Kidney (tissue), 14 donors: ENCODE data around the gene ANKRD35. TPM values are rescaled to one million over a fixed set of nuclear protein-coding genes. Genes with fewer than 3 reads are reported as not detected.

ENCODE experiments used
- DNase-seq, 5 donors: peaks; one replicate each; pipeline ENCODE4 v3.0.0-alpha.2; 2013 to 2020
- FAIRE-seq: peaks from 2 replicates; lab custom pipeline; 2012; peaks lifted over from hg19 to GRCh38; lab: Jason Lieb, UNC
- H3K27ac ChIP-seq, 2 donors: one replicate each; pipeline ENCODE4 v1.7.0; 2013; ENCODE audit warnings: low read depth in 2 of 2, low read length in 2 of 2, inconsistent platforms in 1 of 2
- H3K27me3 ChIP-seq: one replicate; pipeline ENCODE4 v1.7.1; 2013; ENCODE audit warnings: low read length, inconsistent platforms; ENCODE audit not compliant: control insufficient read depth, insufficient read depth
- H3K36me3 ChIP-seq, 3 donors: one replicate each; pipeline versions ENCODE4 v1.7.0 to v1.7.1; 2013; ENCODE audit warnings: low read length in 3 of 3, control low read depth in 1 of 3, inconsistent platforms in 1 of 3; ENCODE audit not compliant: insufficient read depth in 3 of 3, control insufficient read depth in 2 of 3
- H3K4me1 ChIP-seq, 3 donors: one replicate each; pipeline versions ENCODE4 v1.7.0 to v1.7.1; 2013; ENCODE audit warnings: low read length in 3 of 3, inconsistent platforms in 1 of 3, low read depth in 1 of 3; ENCODE audit not compliant: control insufficient read depth in 2 of 3, insufficient read depth in 2 of 3
- H3K4me3 ChIP-seq, 3 donors: one replicate each; pipeline versions ENCODE4 v1.7.0 to v1.8.1; 2013; ENCODE audit warnings: low read length in 3 of 3, control low read depth in 1 of 3, inconsistent platforms in 1 of 3
- H3K9ac ChIP-seq, 3 donors: one replicate each; pipeline versions ENCODE4 v1.7.0 to v1.7.1; 2013; ENCODE audit warnings: low read length in 3 of 3, control low read depth in 1 of 3, inconsistent platforms in 1 of 3
- H3K9me3 ChIP-seq, 3 donors: one replicate each; pipeline versions ENCODE4 v1.7.0 to v1.7.1; 2013; ENCODE audit warnings: low read length in 3 of 3, control low read depth in 1 of 3, inconsistent platforms in 1 of 3; ENCODE audit not compliant: control insufficient read depth in 2 of 3, insufficient read depth in 1 of 3
- CTCF ChIP-seq: IDR thresholded peaks from 3 replicates; pipeline ENCODE4 v1.5.1; 2012; ENCODE audit warnings: mild to moderate bottlenecking, moderate library complexity, borderline replicate concordance; ENCODE audit not compliant: insufficient read depth; ENCODE audit errors: extremely low read depth
- intact Hi-C: fragments of 100-400 bp; cut with DNase I; formaldehyde crosslinking; loops from one replicate; pipeline ENCODE4 v1.11.1; 2022
- polyA plus RNA-seq: library from polyadenylated mRNA; stranded (reverse); fragments of 350-450 nt; fragmentation: Illumina TruSeq; extraction: RNeasy Lipid Tissue Mini Kit (QIAGEN cat#74804); gene quantifications from one replicate; pipeline ENCODE4 v1.2.3, GENCODE V29; 2014; ENCODE audit warnings: low read depth, low replicate concordance; ENCODE audit not compliant: insufficient read depth
- total RNA-seq: library from RNA; stranded (reverse); fragmentation: NEBNext Ultra II Directional; extraction: Animal tissue kit (Norgen Biotek cat#: 25700); gene quantifications from one replicate; pipeline ENCODE4 v1.2.1, GENCODE V29; 2021
- donor health status: control.
- donor health status: control.
- donor health status: control.
- donor health status: control.
- donor health status: control.
- donor health status: DM: yes; HTN: yes; CAD: no.
- donor health status: Normal renal cell carcinoma (clear cell type).

The ANKRD35 gene
- total and polyA plus RNA-seq, 2 donors from 2014 or later: 0.71 to 1.2 TPM

- intact Hi-C loops: no loop called here
- no peak overlapping the region for H3K27ac ChIP-seq
- TF ChIP-seq CTCF: no peak
- H3K9ac ChIP-seq: no peak overlapping the region
- no peaks in the 10 kb centered on the region for H3K9me3 ChIP-seq
- no peaks in the 10 kb centered on the region for H3K27me3 ChIP-seq
- no peak for DNase-seq
- FAIRE-seq: no peak
- peaks cover 0 to 14% (median 5%) of the 10 kb centered on the region in 3 donors for H3K36me3 ChIP-seq
- H3K4me3 ChIP-seq: no peak overlapping the region
- peaks cover 0 to 4% (median 3%) of the 10 kb centered on the region in 3 donors for H3K4me1 ChIP-seq
Measured at GRCh38 chr1:145906954-145907753, 21.5 kb upstream of the ANKRD35 start.

- Histone ChIP-seq H3K27ac (no peak overlapping the region), H3K4me3 (no peak overlapping the region), H3K36me3 (no peaks in the 10 kb centered on the region), H3K9ac (no peak overlapping the region), H3K4me1 (no peaks in the 10 kb centered on the region), H3K27me3 (no peaks in the 10 kb centered on the region), H3K9me3 (no peaks in the 10 kb centered on the region)
- no peak for TF ChIP-seq CTCF
- intact Hi-C loops: no loop called here
- FAIRE-seq (no peak), DNase-seq (no peak)
Measured at GRCh38 chr1:145901312-145902021, 15.8 kb upstream of the ANKRD35 start.

- Histone ChIP-seq H3K4me1 (no peaks in the 10 kb centered on the region), H3K36me3 (no peaks in the 10 kb centered on the region), H3K27ac (no peak overlapping the region), H3K27me3 (no peaks in the 10 kb centered on the region), H3K9me3 (no peaks in the 10 kb centered on the region), H3K9ac (no peak overlapping the region), H3K4me3 (no peak overlapping the region)
- DNase-seq: no peak
- intact Hi-C loops: no loop called here
- FAIRE-seq: no peak
- TF ChIP-seq CTCF: no peak
Measured at GRCh38 chr1:145898756-145899155, 13.1 kb upstream of the ANKRD35 start.
